Psoas muscle (tissue), 8 donors: ENCODE results near the gene AHNAK. TPM values are rescaled to one million over a fixed set of nuclear protein-coding genes. Genes with fewer than 3 reads are reported as not detected.
A peak's percentile ranks its signal among the peaks of the same experiment; 100 is the strongest.

Source experiments
- ATAC-seq, 4 donors: fragments of 200-7000 bp; cut with Tn5 transposase; one replicate each; pipeline ENCODE4 v1.9.1; 2020; ENCODE audit warnings: moderate library complexity in 3 of 4, mild to moderate bottlenecking in 2 of 4
- DNase-seq, 2 donors: peaks; one replicate each; pipeline ENCODE4 v3.0.0-alpha.2; 2020
- H3K27ac ChIP-seq: fragments of 200-600 bp; one replicate; pipeline ENCODE4 v1.8.0; 2022
- H3K27me3 ChIP-seq, 3 donors: fragments of 200-600 bp in 1 of 3; one replicate each; pipeline versions ENCODE4 v1.6.1 to v1.8.0; 2013 to 2022; ENCODE audit warnings: low read length in 2 of 3, mild to moderate bottlenecking in 2 of 3, moderate library complexity in 1 of 3; ENCODE audit not compliant: insufficient read depth in 3 of 3
- H3K36me3 ChIP-seq, 2 donors: fragments of 200-600 bp in 1 of 2; one replicate each; pipeline versions ENCODE4 v1.6.1 to v1.8.0; 2013 to 2022; ENCODE audit warnings: low read depth in 1 of 2, mild to moderate bottlenecking in 1 of 2, moderate library complexity in 1 of 2; ENCODE audit not compliant: insufficient read depth in 1 of 2
- H3K4me1 ChIP-seq: fragments of 200-600 bp; one replicate; pipeline ENCODE4 v1.8.0; 2022
- H3K4me3 ChIP-seq: fragments of 200-600 bp; one replicate; pipeline ENCODE4 v1.8.0; 2022; ENCODE audit warnings: mild to moderate bottlenecking
- H3K9me3 ChIP-seq: fragments of 200-600 bp; one replicate; pipeline ENCODE4 v1.8.0; 2022
- WGBS, 3 donors: extraction: QIAGEN DNeasy Blood & Tissue Kit; methylation state at CpG; one replicate each; pipeline versions ENCODE4 v1.1.6 to v1.1.7; 2013; 5-methylcytosine and 5-hydroxymethylcytosine counted together
- intact Hi-C, 2 donors: fragments of 100-400 bp; cut with DNase I; formaldehyde crosslinking; loops; one replicate each; pipeline versions ENCODE4 v1.11.0 to v1.14.2; 2022
- polyA plus RNA-seq, 3 donors: library from polyadenylated mRNA; stranded (reverse); fragments of 200-250 nt; gene quantifications; one replicate each; pipeline ENCODE4 v1.2.3, GENCODE V29; 2013
- total RNA-seq, 4 donors: library from RNA; stranded (reverse); fragmentation: NEBNext Ultra II Directional in 2 of 4; extraction: Animal tissue kit (Norgen Biotek cat#: 25700) in 2 of 4; gene quantifications; one replicate each; pipeline versions ENCODE4 v1.2.1 to v1.2.4, GENCODE V29; 2021 to 2023
- TF ChIP-seq, protein P1 (sequence below): fragments of 200-600 bp; IDR thresholded peaks from one replicate; pipeline ENCODE4 v1.8.0; 2022; ENCODE audit warnings: antibody characterized with exemption
- donor health status: healthy with polysubstance abuse.
- donor health status: DM: no; HTN: no; CAD: no; lungs with moderate emphysema.
- donor health status: Bipolar disorder and iron deficiency.
- donor health status: healthy.
- donor health status: DM: yes; HTN: yes; CAD: no.
- donor health status: DM: no; HTN: no; CAD: no.
- donor health status: DM: no; HTN: no; CAD: no.
- donor health status: DM: yes; HTN: yes; CAD: no.

The AHNAK gene
- total and polyA plus RNA-seq, 7 donors: 93.5 to 679 (median 376) TPM

DNA sequence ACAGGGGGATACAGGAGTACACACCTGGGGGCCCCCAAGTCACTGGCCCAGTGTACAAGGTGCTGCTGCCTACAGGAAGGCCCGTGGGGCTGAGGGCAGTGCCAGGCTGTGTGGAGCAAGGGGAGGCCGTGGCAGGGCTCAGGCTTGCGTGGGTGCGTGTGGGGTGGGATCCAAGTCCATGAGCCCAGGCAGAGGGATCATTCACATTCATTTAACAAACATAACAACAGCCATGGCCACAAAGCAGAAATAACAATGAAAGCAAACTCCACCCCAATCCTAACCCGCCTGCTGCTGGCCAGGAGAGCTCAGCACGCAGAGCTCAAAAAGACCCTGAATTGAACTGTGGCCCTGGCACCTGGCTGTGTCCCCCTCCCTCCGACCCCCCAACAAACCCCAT, 144.8 kb downstream of the AHNAK start:
- no peak for ATAC-seq
- DNase-seq: no peak
- 55 to 61% (median 56%) methylated on average over 7 of the region's 7 CpGs for WGBS, 3 donors
- Histone ChIP-seq H3K36me3 (no peaks in the 10 kb centered on the region), H3K27ac (no peak overlapping the region), H3K4me3 (no peak overlapping the region), H3K4me1 (peaks cover 31% of the 10 kb centered on the region), H3K9me3 (no peaks in the 10 kb centered on the region), H3K27me3 (no peaks in the 10 kb centered on the region)
- TF ChIP-seq, protein P1, sequence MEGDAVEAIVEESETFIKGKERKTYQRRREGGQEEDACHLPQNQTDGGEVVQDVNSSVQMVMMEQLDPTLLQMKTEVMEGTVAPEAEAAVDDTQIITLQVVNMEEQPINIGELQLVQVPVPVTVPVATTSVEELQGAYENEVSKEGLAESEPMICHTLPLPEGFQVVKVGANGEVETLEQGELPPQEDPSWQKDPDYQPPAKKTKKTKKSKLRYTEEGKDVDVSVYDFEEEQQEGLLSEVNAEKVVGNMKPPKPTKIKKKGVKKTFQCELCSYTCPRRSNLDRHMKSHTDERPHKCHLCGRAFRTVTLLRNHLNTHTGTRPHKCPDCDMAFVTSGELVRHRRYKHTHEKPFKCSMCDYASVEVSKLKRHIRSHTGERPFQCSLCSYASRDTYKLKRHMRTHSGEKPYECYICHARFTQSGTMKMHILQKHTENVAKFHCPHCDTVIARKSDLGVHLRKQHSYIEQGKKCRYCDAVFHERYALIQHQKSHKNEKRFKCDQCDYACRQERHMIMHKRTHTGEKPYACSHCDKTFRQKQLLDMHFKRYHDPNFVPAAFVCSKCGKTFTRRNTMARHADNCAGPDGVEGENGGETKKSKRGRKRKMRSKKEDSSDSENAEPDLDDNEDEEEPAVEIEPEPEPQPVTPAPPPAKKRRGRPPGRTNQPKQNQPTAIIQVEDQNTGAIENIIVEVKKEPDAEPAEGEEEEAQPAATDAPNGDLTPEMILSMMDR: no peak
- intact Hi-C loops: no loop called here

DNA sequence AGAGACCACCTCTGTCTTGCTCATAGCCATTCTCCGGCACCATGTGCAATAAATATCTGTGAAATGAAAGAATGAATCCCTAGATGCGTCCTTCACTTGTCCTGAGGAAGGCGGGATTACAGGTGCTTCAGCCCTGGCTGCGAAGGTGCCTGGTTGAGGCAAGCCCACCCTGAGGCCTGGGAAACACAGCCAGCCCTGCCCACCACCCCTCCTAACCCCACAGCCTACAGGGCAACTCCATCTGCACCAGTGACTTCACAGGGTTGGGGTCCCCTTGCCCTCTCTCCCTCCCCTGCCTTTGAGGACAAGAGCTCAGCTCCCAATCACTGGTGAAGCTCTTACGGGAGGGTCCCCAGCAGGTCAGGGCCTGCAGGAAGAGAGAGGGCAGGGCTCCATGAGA, 145.2 kb downstream of the AHNAK start:
- no peaks in the 10 kb centered on the region for H3K36me3 ChIP-seq
- H3K27ac ChIP-seq: no peak overlapping the region
- peaks cover 31% of the 10 kb centered on the region for H3K4me1 ChIP-seq
- no peak for ATAC-seq
- TF ChIP-seq, protein P1: no peak
- H3K9me3 ChIP-seq: no peaks in the 10 kb centered on the region
- no peak for DNase-seq
- intact Hi-C loops: no loop called here
- H3K27me3 ChIP-seq: no peaks in the 10 kb centered on the region
- H3K4me3 ChIP-seq: peak overlapping the region; percentile 4
- 74 to 88% (median 85%) methylated on average over 5 of the region's 5 CpGs for WGBS, 3 donors

DNA sequence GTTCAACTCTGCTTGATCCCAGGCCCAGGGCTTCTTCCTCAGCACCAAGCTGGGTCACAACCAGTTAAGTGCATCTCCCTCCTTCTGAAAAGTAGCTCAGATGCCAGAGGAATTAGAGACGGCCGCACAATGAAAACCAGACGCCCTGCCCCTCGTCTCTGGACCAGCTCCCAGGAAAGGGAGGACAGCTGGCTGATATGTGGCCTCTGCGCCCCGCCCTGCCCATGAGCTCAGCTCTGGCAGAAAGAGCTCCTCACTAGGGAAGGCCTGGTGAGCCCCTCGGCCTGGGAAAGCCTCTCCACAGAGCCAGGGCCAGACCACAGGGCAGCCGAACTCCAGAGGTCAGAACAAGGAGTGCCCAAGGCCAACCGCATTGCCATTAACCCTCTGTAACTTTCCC, 145.8 kb downstream of the AHNAK start:
- Histone ChIP-seq H3K4me3 (peak overlapping the region; percentile 4), H3K4me1 (peaks cover 31% of the 10 kb centered on the region), H3K27ac (peak overlapping the region; percentile 60), H3K27me3 (no peaks in the 10 kb centered on the region), H3K9me3 (no peaks in the 10 kb centered on the region), H3K36me3 (no peaks in the 10 kb centered on the region)
- intact Hi-C loops: no loop called here
- 4 to 18% (median 16%) methylated on average over 9 of the region's 9 CpGs for WGBS, 3 donors
- TF ChIP-seq, protein P1: no peak
- peak; percentile 84 to 89 for DNase-seq
- peak; percentile 75 to 94 (median 83) for ATAC-seq

DNA sequence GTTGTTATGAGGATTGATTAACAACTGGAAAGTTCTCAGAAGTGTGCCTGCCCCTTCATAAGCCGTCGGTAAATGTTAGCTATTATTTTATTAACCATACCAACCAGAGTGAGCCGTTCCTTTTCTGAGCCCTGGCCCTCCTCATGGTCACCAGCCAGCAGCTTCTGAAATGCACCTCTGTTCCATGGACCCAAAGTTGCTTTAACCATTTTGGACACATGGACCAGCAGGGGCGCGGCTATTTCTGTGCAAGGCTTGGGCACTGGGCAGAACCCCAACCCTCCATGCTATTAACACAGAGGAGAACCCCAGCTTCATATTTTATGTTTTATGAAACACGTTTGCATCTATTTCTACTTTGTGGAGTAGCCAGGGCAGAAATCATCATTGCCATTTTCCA, 146.3 kb downstream of the AHNAK start:
- peak overlapping the region; percentile 60 for H3K27ac ChIP-seq
- peaks cover 32% of the 10 kb centered on the region for H3K4me1 ChIP-seq
- H3K9me3 ChIP-seq: no peaks in the 10 kb centered on the region
- H3K4me3 ChIP-seq: peak overlapping the region; percentile 4
- WGBS, 3 donors: 38 to 65% (median 42%) methylated on average over 6 of the region's 6 CpGs
- ATAC-seq (no peak), DNase-seq (no peak)
- intact Hi-C loops: no loop called here
- H3K36me3 ChIP-seq: no peaks in the 10 kb centered on the region
- TF ChIP-seq, protein P1: no peak
- no peaks in the 10 kb centered on the region for H3K27me3 ChIP-seq

DNA sequence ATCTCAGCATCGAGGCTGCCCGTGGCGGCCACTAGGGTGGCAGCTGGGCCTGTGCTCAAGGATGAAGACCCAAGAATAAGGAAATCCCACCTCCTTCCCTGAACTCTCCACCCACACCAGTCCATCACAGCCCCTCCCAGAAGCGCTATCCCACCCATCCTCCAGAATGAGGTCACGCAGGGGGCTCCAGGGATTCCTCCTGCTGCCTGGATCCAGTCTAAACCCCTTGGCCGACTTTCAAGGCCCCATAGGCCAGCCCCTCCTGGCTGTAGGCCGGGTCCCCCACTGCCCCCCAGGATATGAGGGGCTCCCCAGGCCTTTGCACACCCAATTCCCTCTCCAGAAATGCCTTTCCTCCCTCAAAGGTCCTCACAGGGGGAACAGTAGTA, 146.7 kb downstream of the AHNAK start:
- ATAC-seq (no peak), DNase-seq (no peak)
- no peaks in the 10 kb centered on the region for H3K27me3 ChIP-seq
- TF ChIP-seq, protein P1: no peak
- intact Hi-C loops: loop anchor here (5.0 to 10.0 kb wide), 4 partner anchors 142 to 465 kb away; no protein-coding TSS in a partner anchor
- H3K4me3 ChIP-seq: no peak overlapping the region
- H3K9me3 ChIP-seq: no peaks in the 10 kb centered on the region
- no peaks in the 10 kb centered on the region for H3K36me3 ChIP-seq
- H3K27ac ChIP-seq: no peak overlapping the region
- H3K4me1 ChIP-seq: peaks cover 35% of the 10 kb centered on the region
- 43 to 60% (median 52%) methylated on average over 7 of the region's 7 CpGs for WGBS, 3 donors
